ENCODE data around the gene POLE.

- TF ChIP-seq POLR2AphosphoS5 (IDR thresholded peaks at IDR 0.05; ENCODE audit: borderline replicate concordance, low read depth, low read length): no peak
- TF ChIP-seq EZH2 (IDR thresholded peaks at IDR 0.05): no peak
Observed at GRCh38 chr12:132575661-132576060, 111.5 kb downstream of the POLE start.

All from SK-N-MC (cell line).